Tibial nerve (tissue), 4 donors: ENCODE data around the gene ARHGEF17. TPM values are rescaled to one million over a fixed set of nuclear protein-coding genes. Genes with fewer than 3 reads are reported as not detected.

ENCODE experiments used
- DNase-seq, 2 donors: peaks; one replicate each; pipeline ENCODE4 v3.0.0-alpha.2; 2019; ENCODE audit warnings: low spot score in 2 of 2
- H3K27ac ChIP-seq, 4 donors: fragments of 200-600 bp; sonication (generic) in 3 of 4; one replicate each; pipeline ENCODE4 v1.5.1; 2017 to 2019; ENCODE audit warnings: mild to moderate bottlenecking in 1 of 4
- H3K27me3 ChIP-seq, 2 donors: fragments of 200-600 bp; sonication (generic) in 1 of 2; one replicate each; pipeline versions ENCODE4 v1.5.1 to v1.6.0; 2017 to 2019
- H3K36me3 ChIP-seq, 3 donors: fragments of 200-600 bp; sonication (generic); one replicate each; pipeline ENCODE4 v1.5.1; 2018 to 2019
- H3K4me1 ChIP-seq, 4 donors: fragments of 200-600 bp; sonication (generic) in 3 of 4; one replicate each; pipeline ENCODE4 v1.5.1; 2017 to 2019
- H3K4me3 ChIP-seq, 4 donors: fragments of 200-600 bp; sonication (generic) in 3 of 4; one replicate each; pipeline ENCODE4 v1.5.1; 2017 to 2019; ENCODE audit warnings: mild to moderate bottlenecking in 1 of 4, moderate library complexity in 1 of 4
- H3K9me3 ChIP-seq, 4 donors: fragments of 200-600 bp; sonication (generic) in 3 of 4; one replicate each; pipeline ENCODE4 v1.5.1; 2017 to 2019
- CTCF ChIP-seq, 5 experiments: fragments of 200-600 bp in 3 of 5; fragments of 450-650 bp in 2 of 5; sonication (generic) in 3 of 5; IDR thresholded peaks; one replicate each; pipeline ENCODE4 v1.5.1; 2016 to 2019; ENCODE audit warnings: antibody characterized with exemption in 5 of 5, mild to moderate bottlenecking in 3 of 5, moderate library complexity in 2 of 5
- EP300 ChIP-seq, 2 donors: sonication (generic); formaldehyde crosslinking; IDR thresholded peaks; one replicate each; pipeline ENCODE4 v1.6.1; 2017; ENCODE audit warnings: antibody characterized with exemption in 2 of 2, mild to moderate bottlenecking in 1 of 2
- POLR2A ChIP-seq, 2 donors: fragments of 450-650 bp; IDR thresholded peaks; one replicate each; pipeline ENCODE4 v1.6.1; 2017; ENCODE audit warnings: antibody characterized with exemption in 2 of 2, mild to moderate bottlenecking in 2 of 2, moderate library complexity in 2 of 2
- WGBS, 2 donors: methylation state at CpG; one replicate each; pipeline ENCODE4 v1.1.5; 2018; 5-methylcytosine and 5-hydroxymethylcytosine counted together
- total RNA-seq, 4 donors: library from RNA; depleted of rRNA; stranded (reverse); fragments of >200 nt; gene quantifications; one replicate each; pipeline ENCODE4 v1.1.0, GENCODE V29; 2016

Gene ARHGEF17
- total RNA-seq, 4 donors from 2014 or later: 102 to 135 (median 112) TPM

GRCh38 chr11:73265278-73265810 lies 42.7 kb upstream of the ARHGEF17 start:
- 93% methylated on average over 4 of the region's 4 CpGs for WGBS, 2 donors
- no peaks in the 10 kb centered on the region for H3K9me3 ChIP-seq
- peaks cover 0 to 8% (median 4%) of the 10 kb centered on the region in 4 donors for H3K4me1 ChIP-seq
- no peak overlapping the region for H3K27ac ChIP-seq
- no peak for TF ChIP-seq POLR2A (IDR thresholded peaks at IDR 0.05)
- TF ChIP-seq CTCF (IDR thresholded peaks at IDR 0.05): no peak
- no peak for TF ChIP-seq EP300 (IDR thresholded peaks at IDR 0.05)
- no peak overlapping the region for H3K4me3 ChIP-seq
- no peak for DNase-seq
- peaks cover 0 to 30% of the 10 kb centered on the region in 2 donors for H3K27me3 ChIP-seq
- no peaks in the 10 kb centered on the region for H3K36me3 ChIP-seq

GRCh38 chr11:73265853-73266645 lies 42.0 kb upstream of the ARHGEF17 start:
- H3K27me3 ChIP-seq: peaks cover 0 to 30% of the 10 kb centered on the region in 2 donors
- H3K36me3 ChIP-seq: no peaks in the 10 kb centered on the region
- H3K9me3 ChIP-seq: no peaks in the 10 kb centered on the region
- no peak overlapping the region for H3K27ac ChIP-seq
- WGBS, 2 donors: 45 to 68% methylated on average over 3 of the region's 3 CpGs
- H3K4me1 ChIP-seq: peaks cover 0 to 8% (median 4%) of the 10 kb centered on the region in 4 donors
- DNase-seq: no peak
- H3K4me3 ChIP-seq: no peak overlapping the region
- TF ChIP-seq EP300 (IDR thresholded peaks at IDR 0.05): no peak
- no peak for TF ChIP-seq CTCF (IDR thresholded peaks at IDR 0.05)
- TF ChIP-seq POLR2A (IDR thresholded peaks at IDR 0.05): no peak

- Histone ChIP-seq H3K36me3 (no peaks in the 10 kb centered on the region), H3K27ac (no peak overlapping the region), H3K4me1 (peaks cover 0 to 8% (median 4%) of the 10 kb centered on the region in 4 donors), H3K27me3 (peaks cover 0 to 30% of the 10 kb centered on the region in 2 donors), H3K4me3 (no peak overlapping the region), H3K9me3 (no peaks in the 10 kb centered on the region)
- TF ChIP-seq EP300 (IDR thresholded peaks at IDR 0.05) (no peak), CTCF (IDR thresholded peaks at IDR 0.05) (no peak), POLR2A (IDR thresholded peaks at IDR 0.05) (no peak)
- no peak for DNase-seq
- WGBS, 2 donors: 75% methylated on average over 4 of the region's 4 CpGs
These were observed 41.4 kb upstream of the ARHGEF17 start for GRCh38 chr11:73266646-73267020.

GRCh38 chr11:73267122-73267846 lies 40.8 kb upstream of the ARHGEF17 start:
- 77 to 82% methylated on average over 3 of the region's 3 CpGs for WGBS, 2 donors
- TF ChIP-seq EP300 (IDR thresholded peaks at IDR 0.05) (no peak), POLR2A (IDR thresholded peaks at IDR 0.05) (no peak), CTCF (IDR thresholded peaks at IDR 0.05) (no peak)
- peaks cover 0 to 8% (median 4%) of the 10 kb centered on the region in 4 donors for H3K4me1 ChIP-seq
- H3K36me3 ChIP-seq: no peaks in the 10 kb centered on the region
- H3K9me3 ChIP-seq: no peaks in the 10 kb centered on the region
- no peak for DNase-seq
- H3K27ac ChIP-seq: no peak overlapping the region
- H3K4me3 ChIP-seq: no peak overlapping the region
- peaks cover 0 to 30% of the 10 kb centered on the region in 2 donors for H3K27me3 ChIP-seq
